Measurements from ENCODE around the gene NKX6-2.

DNA sequence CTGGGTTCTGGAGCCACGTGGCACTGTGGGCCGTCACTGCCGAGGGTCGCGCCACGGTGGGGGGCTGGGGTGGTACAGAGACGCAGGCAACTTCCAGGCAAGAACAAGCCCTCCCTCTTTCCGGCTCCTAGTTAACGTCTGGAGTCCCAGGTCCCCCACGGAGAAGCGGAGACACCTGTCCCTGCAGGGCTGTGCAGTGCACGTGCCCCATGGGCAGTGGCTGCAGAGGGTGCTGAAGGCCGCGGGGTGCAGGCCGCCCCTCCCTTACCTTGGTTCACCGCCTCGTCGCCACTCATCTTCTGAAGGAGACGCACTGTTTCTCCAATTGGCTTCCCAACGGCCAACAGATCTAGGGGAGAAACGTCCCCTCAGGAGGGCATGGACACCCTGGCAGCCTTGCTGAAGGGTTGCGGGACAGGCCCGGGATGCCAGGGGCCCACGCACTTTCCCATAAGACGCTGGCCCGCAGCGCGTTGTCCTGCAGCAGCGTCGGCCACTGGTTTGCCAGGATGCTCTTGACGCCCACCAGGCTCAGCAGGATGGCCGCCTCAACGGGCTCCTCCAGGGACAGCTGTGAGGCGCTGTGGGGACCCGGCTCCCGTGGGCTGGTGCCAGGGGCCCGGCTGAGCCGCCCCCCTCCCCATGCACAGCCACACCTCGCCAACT is 24.3 kb upstream of the NKX6-2 start:
- TF ChIP-seq, protein P1, sequence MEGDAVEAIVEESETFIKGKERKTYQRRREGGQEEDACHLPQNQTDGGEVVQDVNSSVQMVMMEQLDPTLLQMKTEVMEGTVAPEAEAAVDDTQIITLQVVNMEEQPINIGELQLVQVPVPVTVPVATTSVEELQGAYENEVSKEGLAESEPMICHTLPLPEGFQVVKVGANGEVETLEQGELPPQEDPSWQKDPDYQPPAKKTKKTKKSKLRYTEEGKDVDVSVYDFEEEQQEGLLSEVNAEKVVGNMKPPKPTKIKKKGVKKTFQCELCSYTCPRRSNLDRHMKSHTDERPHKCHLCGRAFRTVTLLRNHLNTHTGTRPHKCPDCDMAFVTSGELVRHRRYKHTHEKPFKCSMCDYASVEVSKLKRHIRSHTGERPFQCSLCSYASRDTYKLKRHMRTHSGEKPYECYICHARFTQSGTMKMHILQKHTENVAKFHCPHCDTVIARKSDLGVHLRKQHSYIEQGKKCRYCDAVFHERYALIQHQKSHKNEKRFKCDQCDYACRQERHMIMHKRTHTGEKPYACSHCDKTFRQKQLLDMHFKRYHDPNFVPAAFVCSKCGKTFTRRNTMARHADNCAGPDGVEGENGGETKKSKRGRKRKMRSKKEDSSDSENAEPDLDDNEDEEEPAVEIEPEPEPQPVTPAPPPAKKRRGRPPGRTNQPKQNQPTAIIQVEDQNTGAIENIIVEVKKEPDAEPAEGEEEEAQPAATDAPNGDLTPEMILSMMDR (IDR thresholded peaks at IDR 0.05; ENCODE audit: low read depth, low read length, poor library complexity, severe bottlenecking): no peak
- no peak for TF ChIP-seq EZH2phosphoT487 (IDR thresholded peaks at IDR 0.05; ENCODE audit: borderline replicate concordance, low read length)

Measured in DOHH2 (cell line).